A673 (cell line): ENCODE results near the gene ATP1B2. TPM values are rescaled to one million over a fixed set of nuclear protein-coding genes. Genes with fewer than 3 reads are reported as not detected.

Source experiments
- BruUV-seq: library from RNA; stranded (reverse); fragments of 400-500 nt; replicated peaks from 2 replicates; lab custom pipeline; 2021; lab: Mats Ljungman, UMichigan
- CTCF ChIA-PET: fragments of 300-600 bp; sonication (Branson Sonifier 250); formaldehyde crosslinking; loops from one replicate; lab custom pipeline; 2022; ENCODE audit warnings: antibody characterized with exemption; lab: Charles Lee
- POLR2A ChIA-PET: fragments of 300-600 bp; sonication (Branson Sonifier 250); formaldehyde crosslinking; loops from one replicate; lab custom pipeline; 2022; ENCODE audit warnings: antibody characterized with exemption; ENCODE audit not compliant: low non-redundant PET; lab: Charles Lee
- DNase-seq: peaks from one replicate; pipeline ENCODE4 v3.0.0-alpha.2; 2015; ENCODE audit warnings: low spot score
- H3K27ac ChIP-seq: fragments of 200-600 bp; sonication (generic); 2 replicates; pipeline ENCODE4 v1.5.1; 2016; ENCODE audit warnings: mixed run types, low read depth, mild to moderate bottlenecking, mixed read lengths, antibody characterized with exemption, low read length; ENCODE audit not compliant: poor library complexity, severe bottlenecking
- H3K27me3 ChIP-seq: fragments of 200-600 bp; sonication (generic); replicated peaks from 2 replicates; pipeline ENCODE4 v1.6.1; 2017; ENCODE audit warnings: mixed run types, low read depth, mild to moderate bottlenecking, mixed read lengths, antibody characterized with exemption, low read length; ENCODE audit not compliant: insufficient read depth, poor library complexity
- H3K36me3 ChIP-seq: fragments of 200-600 bp; sonication (generic); 2 replicates; pipeline ENCODE4 v1.6.1; 2016; ENCODE audit warnings: mixed run types, mild to moderate bottlenecking, mixed read lengths, antibody characterized with exemption, low read length; ENCODE audit not compliant: insufficient read depth, poor library complexity, severe bottlenecking
- H3K4me1 ChIP-seq: fragments of 200-600 bp; sonication (generic); 2 replicates; pipeline ENCODE4 v1.6.1; 2017; ENCODE audit warnings: mixed run types, mild to moderate bottlenecking, mixed read lengths, antibody characterized with exemption, low read length; ENCODE audit not compliant: insufficient read depth, poor library complexity, severe bottlenecking
- H3K4me3 ChIP-seq: fragments of 200-600 bp; sonication (generic); 2 replicates; pipeline ENCODE4 v1.5.1; 2016; ENCODE audit warnings: low read depth, mixed run types, mild to moderate bottlenecking, mixed read lengths, low read length; ENCODE audit not compliant: poor library complexity, severe bottlenecking
- H3K9me3 ChIP-seq: fragments of 200-600 bp; sonication (generic); 2 replicates; pipeline ENCODE4 v1.6.1; 2016; ENCODE audit warnings: mixed run types, low read depth, mild to moderate bottlenecking, mixed read lengths, antibody characterized with exemption, low read length; ENCODE audit not compliant: poor library complexity, severe bottlenecking
- CTCF ChIP-seq: fragments of 300-800, 200-600 bp; sonication (generic); conservative IDR thresholded peaks from 2 replicates; pipeline ENCODE4 v1.5.1; 2017; ENCODE audit warnings: low read depth, mild to moderate bottlenecking, antibody characterized with exemption, low read length, moderate library complexity, mixed read lengths
- EZH2 ChIP-seq: fragments of 200-600 bp; sonication (generic); IDR thresholded peaks from 2 replicates; pipeline ENCODE4 v1.6.1; 2017; ENCODE audit warnings: borderline replicate concordance, low read depth, mild to moderate bottlenecking, mixed read lengths, antibody characterized with exemption, low read length; ENCODE audit not compliant: poor library complexity, severe bottlenecking
- intact Hi-C: fragments of 100-400 bp; cut with micrococcal nuclease; formaldehyde crosslinking; loops from one replicate; pipeline ENCODE4 v1.10.0; 2022; ENCODE audit not compliant: unreplicated experiment
- total RNA-seq: library from RNA; stranded (reverse); gene quantifications from 2 replicates; pipeline ENCODE4 v1.2.3, GENCODE V29; 2021

ATP1B2 gene
- total RNA-seq, 1 experiment from 2014 or later: 3.5 TPM

- no peaks in the 10 kb centered on the region for H3K4me1 ChIP-seq
- intact Hi-C loops: no loop called here
- no peak overlapping the region for H3K4me3 ChIP-seq
- ChIA-PET POLR2A (interaction anchor here (0.7 kb wide), 1 partner anchor 17 kb away, joined by 10 read pairs; the partner anchor contains the start of gene ATP1B2), CTCF (no interaction called here)
- no peak for DNase-seq
- no peaks in the 10 kb centered on the region for H3K9me3 ChIP-seq
- TF ChIP-seq CTCF (no peak), EZH2 (no peak)
- H3K27me3 ChIP-seq: no peaks in the 10 kb centered on the region
- no TSS peak for BruUV-seq
- no peak overlapping the region for H3K27ac ChIP-seq
- peaks cover 45% of the 10 kb centered on the region for H3K36me3 ChIP-seq
Observed at GRCh38 chr17:7667656-7668406, 17.1 kb downstream of the ATP1B2 start.

- CTCF ChIA-PET: interaction anchor here (0.7 kb wide), 1 partner anchor 252 kb away, joined by 3 read pairs; no protein-coding TSS in a partner anchor
- Histone ChIP-seq H3K36me3 (peaks cover 51% of the 10 kb centered on the region), H3K4me3 (no peak overlapping the region), H3K27me3 (no peaks in the 10 kb centered on the region), H3K9me3 (peaks cover 2% of the 10 kb centered on the region), H3K27ac (no peak overlapping the region), H3K4me1 (no peaks in the 10 kb centered on the region)
- intact Hi-C loops: no loop called here
- no peak for TF ChIP-seq EZH2
- TF ChIP-seq CTCF: no peak
- POLR2A ChIA-PET: no interaction called here
- no peak for DNase-seq
- BruUV-seq: no TSS peak
Observed at GRCh38 chr17:7668482-7668881, 17.8 kb downstream of the ATP1B2 start.

GRCh38 chr17:7673239-7673638 lies 22.5 kb downstream of the ATP1B2 start:
- TF ChIP-seq CTCF: peak; percentile 63
- no peak for TF ChIP-seq EZH2
- Histone ChIP-seq H3K27me3 (no peaks in the 10 kb centered on the region), H3K9me3 (peaks cover 5% of the 10 kb centered on the region), H3K4me1 (no peaks in the 10 kb centered on the region), H3K27ac (no peak overlapping the region), H3K36me3 (peaks cover 67% of the 10 kb centered on the region), H3K4me3 (no peak overlapping the region)
- intact Hi-C loops: no loop called here
- BruUV-seq: no TSS peak
- peak; percentile 44 for DNase-seq
- ChIA-PET CTCF (interaction anchor here (0.8 kb wide), 1 partner anchor 22 kb away, joined by 4 read pairs; the partner anchor contains the start of gene ATP1B2), POLR2A (no interaction called here)
